ENCODE measurements around the gene SUN2. TPM values are rescaled to one million over a fixed set of nuclear protein-coding genes. Genes with fewer than 3 reads are reported as not detected.

Gene SUN2
- total and polyA plus RNA-seq, 2 of the 13 experiments (the other 11 are each of a cell fraction or from before 2014, with no cell fraction given): 45.6 to 56.6 TPM

DNA sequence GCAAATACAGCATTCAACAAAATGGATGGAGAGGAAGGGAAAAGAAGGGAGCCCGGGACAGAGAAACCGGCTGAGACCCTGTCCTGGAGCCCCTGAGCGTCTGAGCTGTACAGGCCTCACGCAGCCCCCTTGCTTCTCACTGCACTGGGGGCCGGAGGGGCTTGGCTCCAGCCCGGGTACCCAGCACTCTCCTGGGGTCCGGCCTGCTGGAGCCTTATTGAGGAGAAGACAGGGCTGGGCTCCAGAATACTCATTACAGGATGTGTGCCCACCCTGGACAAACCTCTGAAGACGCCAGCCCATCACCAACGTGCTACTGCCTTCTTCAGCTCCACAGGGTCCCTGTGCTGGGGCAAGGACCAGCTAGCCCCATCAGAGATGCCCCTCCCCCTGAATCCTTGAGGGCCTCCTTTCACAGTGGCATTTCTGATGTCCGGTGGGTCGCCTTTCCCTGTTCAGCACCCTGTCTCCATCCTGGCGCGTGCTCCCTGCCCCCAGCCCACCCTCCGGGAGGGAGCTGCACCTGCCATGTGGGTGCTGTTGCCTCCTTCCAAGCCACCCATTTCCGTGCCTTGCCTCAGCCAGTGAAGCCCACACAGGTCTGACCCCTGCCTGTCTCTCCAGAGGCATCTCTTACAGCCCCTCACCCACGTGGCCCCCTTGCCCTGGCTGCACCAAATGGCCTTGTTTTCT is 14.6 kb upstream of the SUN2 start (continued):
- TF ChIP-seq SETDB1 (CRISPR knock-in tag; IDR thresholded peaks at IDR 0.05; ENCODE audit: borderline replicate concordance) (no peak), CENPX (CRISPR knock-in tag; IDR thresholded peaks at IDR 0.05) (no peak), ZNF549 (CRISPR knock-in tag; IDR thresholded peaks at IDR 0.05) (no peak)

DNA sequence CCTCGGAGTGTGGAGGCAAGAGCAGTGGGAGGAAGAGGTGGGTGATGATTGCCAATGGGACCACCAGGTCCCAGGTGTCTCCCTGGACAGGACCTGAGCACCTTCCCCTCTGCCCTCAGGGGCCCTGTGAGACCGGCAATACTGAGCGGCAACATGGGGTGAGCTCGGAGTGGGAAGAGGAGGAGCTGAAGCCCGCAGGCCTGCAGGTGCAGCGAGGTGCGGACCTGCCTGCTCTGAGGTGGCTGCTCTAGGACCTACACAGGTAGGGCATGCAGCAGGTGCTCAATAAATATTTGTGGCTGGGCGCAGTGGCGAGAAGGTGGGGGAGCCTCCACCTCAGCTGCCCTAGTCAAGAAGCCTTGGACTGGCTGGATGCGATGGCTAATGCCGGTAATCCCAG is 12.2 kb upstream of the SUN2 start:
- WGBS (ENCODE audit: low lambda C conversion rate): 39% methylated on average over 5 of the region's 11 CpGs
- ChIA-PET CTCF (ENCODE audit: low intra/inter-chr PET ratio, low total read pairs) (interaction anchor here (1.2 to 1.5 kb wide), 6 partner anchors 73 to 354 kb away, joined by 3 to 9 read pairs (median 4); partner anchors contain the start of gene NPTXR), POLR2A (interaction anchor here (0.9 to 1.5 kb wide), 4 partner anchors 8 to 75 kb away, joined by 3 to 4 read pairs (median 3); no protein-coding TSS in a partner anchor)
- Histone ChIP-seq H3K9ac (ENCODE audit: insufficient read depth, low read depth, low read length) (no peak overlapping the region), H3K4me2 (ENCODE audit: low read depth, low read length) (no peak overlapping the region), H3K79me2 (ENCODE audit: insufficient read depth, low read length) (no peaks in the 10 kb centered on the region), H3K4me3 (replicated peaks in 1 of 3; ENCODE audit: insufficient read depth in 1 of 3, low read depth in 2 of 3, low read length in 3 of 3) (no peak overlapping the region), H3K27me3 (ENCODE audit: control insufficient read depth in 1 of 2, insufficient read depth in 2 of 2, low read length in 2 of 2) (peaks cover 2 to 31% of the 10 kb centered on the region in 2 experiments; a peak in 4 of 5 replicates), H4K20me1 (ENCODE audit: insufficient read depth, low read length) (no peaks in the 10 kb centered on the region), H3K9me3 (ENCODE audit: low read length) (no peaks in the 10 kb centered on the region), H2AFZ (ENCODE audit: low read length) (no peak overlapping the region), H3K36me3 (replicated peaks in 1 of 2; ENCODE audit: control insufficient read depth in 1 of 2, insufficient read depth in 2 of 2, low read length in 2 of 2) (no peaks in the 10 kb centered on the region), H3K27ac (ENCODE audit: extremely low read length, insufficient read depth, low read length) (no peak overlapping the region), H3K4me1 (ENCODE audit: insufficient read depth, low read length) (peaks cover 40% of the 10 kb centered on the region)
- TF ChIP-seq ZNF160 (CRISPR knock-in tag; IDR thresholded peaks at IDR 0.05) (no peak), ZNF746 (CRISPR knock-in tag; IDR thresholded peaks at IDR 0.05) (no peak), ZNF232 (CRISPR knock-in tag; IDR thresholded peaks at IDR 0.05; ENCODE audit: borderline replicate concordance) (no peak), ASH2L (IDR thresholded peaks at IDR 0.05; ENCODE audit: insufficient read length, low read depth, low read length) (no peak), HOXA9 (CRISPR knock-in tag; IDR thresholded peaks at IDR 0.05; ENCODE audit: borderline replicate concordance) (no peak), NFKBIZ (CRISPR knock-in tag; IDR thresholded peaks at IDR 0.05) (no peak), RFX3 (CRISPR knock-in tag; IDR thresholded peaks at IDR 0.05) (no peak), AHR (CRISPR knock-in tag; IDR thresholded peaks at IDR 0.05) (no peak), ZFP36L2 (CRISPR knock-in tag; IDR thresholded peaks at IDR 0.05) (no peak), PAF1 (CRISPR knock-in tag; IDR thresholded peaks at IDR 0.05) (no peak), ESRRA (CRISPR knock-in tag; IDR thresholded peaks at IDR 0.05; ENCODE audit: low read depth) (no peak), ZNF720 (CRISPR knock-in tag; IDR thresholded peaks at IDR 0.05) (no peak), BRCA1 (CRISPR knock-in tag; IDR thresholded peaks at IDR 0.05) (no peak), NFE2 (CRISPR knock-in tag; IDR thresholded peaks at IDR 0.05) (no peak), GZF1 (CRISPR knock-in tag; IDR thresholded peaks at IDR 0.05) (no peak)
- TF ChIP-seq, protein P1, sequence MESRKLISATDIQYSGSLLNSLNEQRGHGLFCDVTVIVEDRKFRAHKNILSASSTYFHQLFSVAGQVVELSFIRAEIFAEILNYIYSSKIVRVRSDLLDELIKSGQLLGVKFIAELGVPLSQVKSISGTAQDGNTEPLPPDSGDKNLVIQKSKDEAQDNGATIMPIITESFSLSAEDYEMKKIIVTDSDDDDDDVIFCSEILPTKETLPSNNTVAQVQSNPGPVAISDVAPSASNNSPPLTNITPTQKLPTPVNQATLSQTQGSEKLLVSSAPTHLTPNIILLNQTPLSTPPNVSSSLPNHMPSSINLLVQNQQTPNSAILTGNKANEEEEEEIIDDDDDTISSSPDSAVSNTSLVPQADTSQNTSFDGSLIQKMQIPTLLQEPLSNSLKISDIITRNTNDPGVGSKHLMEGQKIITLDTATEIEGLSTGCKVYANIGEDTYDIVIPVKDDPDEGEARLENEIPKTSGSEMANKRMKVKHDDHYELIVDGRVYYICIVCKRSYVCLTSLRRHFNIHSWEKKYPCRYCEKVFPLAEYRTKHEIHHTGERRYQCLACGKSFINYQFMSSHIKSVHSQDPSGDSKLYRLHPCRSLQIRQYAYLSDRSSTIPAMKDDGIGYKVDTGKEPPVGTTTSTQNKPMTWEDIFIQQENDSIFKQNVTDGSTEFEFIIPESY (CRISPR knock-in tag; IDR thresholded peaks at IDR 0.05): no peak
- TF ChIP-seq, protein P2, sequence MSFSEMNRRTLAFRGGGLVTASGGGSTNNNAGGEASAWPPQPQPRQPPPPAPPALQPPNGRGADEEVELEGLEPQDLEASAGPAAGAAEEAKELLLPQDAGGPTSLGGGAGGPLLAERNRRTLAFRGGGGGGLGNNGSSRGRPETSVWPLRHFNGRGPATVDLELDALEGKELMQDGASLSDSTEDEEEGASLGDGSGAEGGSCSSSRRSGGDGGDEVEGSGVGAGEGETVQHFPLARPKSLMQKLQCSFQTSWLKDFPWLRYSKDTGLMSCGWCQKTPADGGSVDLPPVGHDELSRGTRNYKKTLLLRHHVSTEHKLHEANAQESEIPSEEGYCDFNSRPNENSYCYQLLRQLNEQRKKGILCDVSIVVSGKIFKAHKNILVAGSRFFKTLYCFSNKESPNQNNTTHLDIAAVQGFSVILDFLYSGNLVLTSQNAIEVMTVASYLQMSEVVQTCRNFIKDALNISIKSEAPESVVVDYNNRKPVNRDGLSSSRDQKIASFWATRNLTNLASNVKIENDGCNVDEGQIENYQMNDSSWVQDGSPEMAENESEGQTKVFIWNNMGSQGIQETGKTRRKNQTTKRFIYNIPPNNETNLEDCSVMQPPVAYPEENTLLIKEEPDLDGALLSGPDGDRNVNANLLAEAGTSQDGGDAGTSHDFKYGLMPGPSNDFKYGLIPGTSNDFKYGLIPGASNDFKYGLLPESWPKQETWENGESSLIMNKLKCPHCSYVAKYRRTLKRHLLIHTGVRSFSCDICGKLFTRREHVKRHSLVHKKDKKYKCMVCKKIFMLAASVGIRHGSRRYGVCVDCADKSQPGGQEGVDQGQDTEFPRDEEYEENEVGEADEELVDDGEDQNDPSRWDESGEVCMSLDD (CRISPR knock-in tag; IDR thresholded peaks at IDR 0.05; ENCODE audit: borderline replicate concordance): no peak
- BruUV-seq (replicated peaks): no TSS peak
- intact Hi-C loops (cut with micrococcal nuclease; ENCODE audit: unreplicated experiment): loop anchor here (10.0 kb wide), 2 partner anchors 77 to 237 kb away; partner anchors contain the start of gene NPTXR
- DNase-seq (ENCODE audit: low spot score) (no peak), FAIRE-seq (no peak), ATAC-seq (no peak)
- in situ Hi-C loops (cut with HindIII; ENCODE audit: extremely low pct_ligation_motif_present, low pct_unique_long_range_greater_than_20kb): no loop called here

Data from HepG2 (cell line).